Suppressor macrophage treated with lipopolysaccharide for 1 hour (primary cell): ENCODE results near the gene SLC9A3.
A peak's percentile ranks its signal among the peaks of the same experiment; 100 is the strongest.

Experiments used
- DNase-seq, 3 donors: peaks; one replicate each; pipeline ENCODE4 v3.0.0-alpha.2; 2020 to 2022

SLC9A3 gene

DNA sequence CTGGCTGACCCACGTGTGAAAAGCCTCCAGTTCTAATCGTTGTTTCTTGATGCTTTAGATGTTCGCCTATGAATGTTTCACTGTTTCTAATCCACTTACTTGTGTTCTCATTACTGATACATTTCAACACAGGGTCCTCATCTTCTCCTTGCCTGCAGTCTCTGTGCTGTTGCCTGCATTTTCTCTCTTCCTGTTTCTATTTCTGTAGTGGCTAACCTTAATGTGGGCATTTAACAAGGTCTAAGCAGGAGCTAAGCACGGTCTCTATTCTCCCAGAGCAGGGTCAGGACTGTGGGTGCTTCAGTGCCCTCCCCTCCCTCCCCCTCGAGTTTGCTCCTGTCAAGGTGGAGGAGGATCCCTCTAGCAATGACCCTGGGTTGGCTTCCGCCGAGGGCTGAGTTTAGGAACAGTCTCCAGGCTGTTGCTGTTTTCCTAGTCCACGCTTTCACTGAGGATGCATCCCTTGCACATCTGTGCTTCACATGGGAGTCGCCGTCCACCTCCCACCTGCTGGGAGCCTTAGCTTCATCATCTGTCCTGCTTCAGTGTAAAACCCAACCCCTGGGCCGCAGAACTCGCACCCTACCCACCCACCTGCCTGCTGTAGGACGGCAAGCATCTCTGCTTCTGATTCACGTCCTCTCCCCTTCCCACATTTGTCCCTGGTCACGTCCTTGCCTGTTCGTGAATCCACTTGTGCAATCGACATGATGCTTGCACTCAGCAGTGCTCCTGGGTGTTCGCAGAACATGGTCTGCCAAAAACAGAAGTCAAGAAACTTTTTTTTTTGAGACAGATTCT lies 83.6 kb downstream of the SLC9A3 start:
- DNase-seq = peak; percentile 35 to 59 (median 46)

DNA sequence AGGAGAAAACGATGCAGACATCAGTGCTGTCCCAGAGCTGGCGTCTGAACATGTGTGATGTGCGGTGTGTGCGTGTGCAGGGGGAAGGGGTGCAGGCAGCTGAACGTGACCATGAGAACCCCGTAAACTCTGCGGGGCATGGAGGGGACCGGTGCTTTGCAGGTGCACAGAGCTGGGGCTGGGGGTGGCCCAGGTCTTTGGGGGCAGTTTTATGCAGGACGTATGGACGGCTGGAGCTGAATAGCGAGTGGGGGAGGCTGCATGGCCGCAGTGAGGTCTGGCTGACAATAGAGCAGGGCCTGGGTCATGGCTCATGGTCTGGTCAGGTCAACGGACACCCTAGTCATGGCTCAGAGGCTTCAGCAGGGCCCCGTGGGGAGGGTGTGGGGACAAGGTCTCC lies 84.6 kb downstream of the SLC9A3 start:
- DNase-seq = no peak

DNA sequence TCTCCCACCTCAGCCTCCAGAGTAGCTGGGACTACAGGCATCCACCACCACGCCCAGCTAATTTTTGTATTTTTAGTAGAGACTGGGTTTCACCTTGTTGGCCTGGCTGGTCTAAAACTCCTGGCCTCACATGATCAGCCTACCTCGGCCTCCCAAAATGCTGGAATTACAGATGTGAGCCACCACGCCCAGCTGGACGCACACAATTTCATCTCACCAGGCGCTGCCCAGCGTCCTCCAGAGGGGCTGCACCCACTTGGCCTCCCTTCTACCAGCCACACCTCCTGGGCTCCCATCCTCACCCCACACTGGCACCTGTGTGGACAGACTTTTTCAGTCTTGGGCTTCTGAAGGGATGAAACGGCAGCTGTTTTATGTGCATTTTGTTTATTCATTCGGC lies 85.1 kb downstream of the SLC9A3 start:
- DNase-seq = no peak

DNA sequence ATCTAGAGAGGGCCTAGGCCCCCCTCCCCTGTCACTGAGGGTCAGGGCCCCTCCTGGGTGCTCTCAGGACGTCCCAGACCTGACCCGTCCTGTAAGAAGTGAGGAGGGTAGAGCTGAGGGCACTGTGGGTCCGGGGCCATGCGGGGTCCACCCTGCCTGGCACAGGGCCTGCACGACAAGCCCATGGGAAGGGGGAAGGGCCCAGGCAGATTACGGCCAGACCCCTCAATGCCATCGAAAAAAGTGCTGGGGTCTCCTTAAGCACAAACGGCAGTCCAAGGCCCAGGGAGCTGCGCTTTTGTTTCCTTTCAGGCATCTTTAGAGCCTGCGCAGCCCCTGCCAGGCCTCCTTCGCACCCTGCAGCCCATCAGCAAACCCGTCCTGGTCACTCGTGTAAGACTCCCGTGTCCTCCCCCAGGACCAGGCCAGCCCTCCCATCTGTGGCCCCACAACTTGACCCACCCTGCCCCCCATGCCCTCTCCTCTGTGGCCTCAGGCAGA lies 85.7 kb downstream of the SLC9A3 start:
- DNase-seq = no peak

DNA sequence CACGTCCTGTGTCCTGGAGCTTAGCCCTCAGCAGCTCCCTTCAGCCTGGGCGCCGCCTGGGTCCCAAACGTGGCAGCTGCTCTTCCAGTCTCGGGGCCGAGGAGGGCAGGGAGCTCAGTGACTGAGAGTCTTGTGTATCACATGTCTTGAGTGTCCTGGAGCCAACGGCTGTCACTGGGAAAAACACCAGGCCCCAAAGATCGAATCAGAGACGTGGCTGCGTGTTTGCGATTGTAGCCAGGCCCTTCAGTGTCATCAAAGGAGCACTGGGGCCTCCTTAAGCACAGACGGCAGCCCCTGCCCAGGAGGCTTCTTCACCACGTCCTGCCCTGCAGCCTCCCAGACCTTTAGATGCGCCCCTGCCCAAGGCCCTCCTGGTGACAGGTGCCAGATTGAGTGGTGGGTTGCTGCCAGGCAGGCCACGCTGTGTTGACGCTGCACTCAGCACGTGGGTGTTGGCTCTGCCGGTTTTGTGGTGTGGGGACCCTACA lies 86.9 kb downstream of the SLC9A3 start:
- DNase-seq = no peak

GRCh38 chr5:436641-436975 lies 87.6 kb downstream of the SLC9A3 start:
- no peak for DNase-seq

- DNase-seq = peak in 2 of 3 donors; percentile 20 to 49
Observed at GRCh38 chr5:435961-436640, 88.1 kb downstream of the SLC9A3 start.

- no peak for DNase-seq
Observed at GRCh38 chr5:435156-435790, 89.0 kb downstream of the SLC9A3 start.

- DNase-seq = no peak
Observed at GRCh38 chr5:434443-435146, 89.7 kb downstream of the SLC9A3 start.

GRCh38 chr5:433836-434235 lies 90.4 kb downstream of the SLC9A3 start:
- DNase-seq = no peak

DNA sequence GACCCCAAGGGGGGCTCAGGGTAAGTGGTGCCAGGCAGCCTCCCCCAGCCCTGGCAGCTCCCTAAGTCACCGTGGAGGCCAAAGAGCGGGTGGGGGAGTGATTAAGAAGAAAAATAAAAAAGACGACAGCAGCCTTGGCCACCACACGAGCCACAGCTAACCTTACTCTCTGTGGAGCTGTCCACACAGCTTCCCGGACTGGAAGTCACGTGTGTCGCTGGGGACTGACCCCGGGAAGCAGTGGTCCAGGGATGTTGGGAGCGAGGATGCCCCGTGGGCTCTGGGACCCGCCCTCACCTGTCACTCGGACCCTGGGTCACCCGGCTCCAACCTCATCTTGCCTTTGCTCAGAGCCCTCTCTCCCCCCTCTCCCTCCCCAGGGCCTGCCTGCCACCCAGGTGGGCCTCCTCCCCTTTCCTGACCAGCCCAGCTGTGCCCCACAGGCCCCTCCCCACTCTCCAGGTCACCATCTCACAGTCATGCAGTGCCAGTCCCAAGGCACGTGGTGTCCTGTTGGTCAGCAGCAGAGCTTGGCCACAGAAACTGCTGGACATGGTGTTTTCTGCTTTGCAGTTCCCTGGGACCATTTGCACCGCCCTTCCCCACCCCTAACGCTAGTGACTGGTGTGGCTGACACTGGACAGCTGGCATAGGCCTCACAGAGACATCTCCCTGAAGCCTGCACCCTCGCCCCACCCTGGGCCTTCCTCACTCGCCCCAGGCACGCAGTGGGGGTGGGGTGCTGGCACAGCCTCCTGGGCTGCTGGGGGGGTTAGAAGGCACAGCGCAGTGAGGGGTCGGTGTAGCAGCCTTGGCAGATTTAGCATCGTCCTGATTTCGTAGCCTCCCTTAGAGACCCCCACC lies 91.1 kb downstream of the SLC9A3 start:
- no peak for DNase-seq

GRCh38 chr5:432201-432927 lies 91.9 kb downstream of the SLC9A3 start:
- DNase-seq = no peak

GRCh38 chr5:431711-432050 lies 92.6 kb downstream of the SLC9A3 start:
- no peak for DNase-seq

- peak; percentile 64 to 77 (median 70) for DNase-seq
Observed at GRCh38 chr5:431001-431710, 93.1 kb downstream of the SLC9A3 start.

DNA sequence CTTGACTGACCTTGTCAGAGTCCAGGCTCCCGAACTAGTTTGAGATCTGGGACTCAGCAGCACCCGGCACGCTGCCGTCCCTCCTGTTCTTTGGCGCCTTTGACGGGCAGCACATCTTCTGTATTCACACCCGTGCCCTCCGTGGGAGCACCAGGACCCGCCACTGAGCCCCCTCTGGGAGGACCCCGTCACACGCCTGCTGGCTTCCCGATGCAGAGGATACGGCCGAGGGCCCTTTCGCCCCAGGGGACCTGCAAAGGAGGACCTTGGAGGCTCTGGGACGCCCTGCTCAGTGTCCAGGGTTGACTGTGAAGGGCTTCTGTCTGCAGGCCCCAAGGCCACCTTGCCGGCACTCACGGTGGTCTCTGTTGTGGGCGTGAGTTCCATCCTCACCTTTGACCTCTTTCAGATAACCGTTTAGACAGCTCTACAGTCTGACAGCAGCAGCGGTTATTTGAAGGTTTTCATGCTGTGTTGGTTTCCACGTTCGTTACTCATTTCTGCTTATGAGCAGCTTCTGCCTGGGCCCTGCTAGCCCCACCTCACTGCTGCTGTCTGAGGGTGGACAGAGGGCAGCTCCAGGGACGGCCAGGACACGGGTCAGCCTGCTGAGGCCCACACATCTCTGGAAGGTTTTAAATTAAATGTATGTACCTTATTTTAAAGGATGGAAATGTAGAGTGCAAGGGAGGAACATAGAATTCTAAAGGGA lies 93.9 kb downstream of the SLC9A3 start:
- no peak for DNase-seq

GRCh38 chr5:429453-430188 lies 94.6 kb downstream of the SLC9A3 start:
- no peak for DNase-seq

DNA sequence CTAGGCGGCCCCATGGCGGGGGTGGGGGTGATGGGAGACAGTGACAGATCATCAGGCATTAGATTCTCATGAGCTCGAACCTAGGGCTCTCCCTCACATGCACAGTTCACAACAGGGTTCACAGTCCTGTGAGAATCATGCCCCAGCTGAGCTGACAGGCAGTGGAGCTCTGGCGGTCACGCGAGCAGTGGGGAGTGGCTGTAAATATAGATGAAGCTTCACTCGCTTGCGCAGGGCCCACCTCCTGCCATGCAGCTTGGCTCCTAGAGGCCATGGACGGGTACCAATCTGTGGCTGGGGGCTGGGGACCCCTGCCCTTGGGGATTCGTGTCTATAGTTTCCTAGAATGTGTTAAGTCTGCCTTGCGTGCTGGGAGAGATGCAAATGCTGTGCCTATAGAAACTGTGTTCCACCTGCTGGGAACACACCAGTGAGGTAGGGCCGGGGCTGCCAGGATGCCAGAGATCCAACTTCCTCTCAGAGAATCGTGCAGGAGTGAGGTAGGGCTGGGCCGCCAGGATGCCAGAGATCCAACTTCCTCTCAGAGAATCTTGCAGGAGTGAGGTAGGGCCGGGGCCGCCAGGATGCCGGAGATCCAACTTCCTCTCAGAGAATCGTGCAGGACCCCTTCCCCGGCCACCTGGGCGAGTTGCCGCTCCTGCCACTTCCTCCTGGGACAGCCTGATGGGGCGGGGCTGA lies 95.3 kb downstream of the SLC9A3 start:
- DNase-seq = no peak

DNA sequence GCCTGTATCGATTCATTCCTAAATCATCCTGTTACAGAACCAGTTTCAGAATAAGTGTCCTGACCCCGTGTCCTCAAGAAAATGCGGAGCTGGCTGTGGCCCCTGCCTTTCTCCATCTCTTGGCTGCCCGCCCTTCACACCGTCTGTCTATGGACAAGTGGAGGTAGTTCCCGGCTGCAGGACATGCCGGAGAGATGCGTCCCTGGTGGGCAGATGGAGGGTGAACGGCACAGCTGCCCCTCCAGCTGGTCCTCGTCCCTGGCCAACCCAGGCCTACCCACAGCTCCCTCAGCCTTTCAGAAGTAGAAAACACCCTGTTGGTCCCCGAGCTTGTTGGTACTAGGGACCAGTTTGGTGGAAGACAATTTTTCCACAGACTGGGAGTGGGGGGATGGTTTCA lies 96.0 kb downstream of the SLC9A3 start:
- DNase-seq = no peak
